HL-60 (cell line): Measurements from ENCODE around the gene C2orf92.

Source experiments
- DNase-seq, 2 experiments: peaks; one replicate each; pipeline ENCODE4 v3.0.0-alpha.2; 2010 to 2020; ENCODE audit warnings: low read depth in 1 of 2, low spot score in 1 of 2
- H3K27ac ChIP-seq: fragments of 250-450 bp; sonication (Bioruptor Pico); replicated peaks from 2 replicates; pipeline ENCODE4 v1.5.1; 2020; ENCODE audit warnings: mild to moderate bottlenecking, moderate library complexity
- H3K27me3 ChIP-seq: fragments of 250-450 bp; sonication (Bioruptor Pico); 2 replicates; pipeline ENCODE4 v1.5.1; 2021; ENCODE audit warnings: mild to moderate bottlenecking, moderate library complexity; ENCODE audit not compliant: insufficient read depth, poor library complexity, severe bottlenecking
- H3K4me3 ChIP-seq: replicated peaks from 2 replicates; pipeline ENCODE4 v1.5.1; 2011; ENCODE audit warnings: mild to moderate bottlenecking, control low read depth, low read length; ENCODE audit not compliant: insufficient read depth
- CTCF ChIP-seq: IDR thresholded peaks from one replicate; pipeline ENCODE4 v1.5.1; 2011; ENCODE audit warnings: low read length, control low read depth, inconsistent platforms; ENCODE audit not compliant: insufficient read depth
- GABPA ChIP-seq: IDR thresholded peaks from 2 replicates; pipeline ENCODE4 v1.6.1; 2012; ENCODE audit warnings: low read depth
- POLR2AphosphoS5 ChIP-seq: IDR thresholded peaks from 2 replicates; pipeline ENCODE4 v1.6.1; 2012; ENCODE audit warnings: low read depth
- REST ChIP-seq: IDR thresholded peaks from 2 replicates; pipeline ENCODE4 v1.6.1; 2012; ENCODE audit warnings: low read depth; ENCODE audit not compliant: insufficient replicate concordance
- SPI1 ChIP-seq: IDR thresholded peaks from 2 replicates; pipeline ENCODE4 v1.6.1; 2012; ENCODE audit warnings: low read depth, mild to moderate bottlenecking, borderline replicate concordance

Gene C2orf92

GRCh38 chr2:97658691-97659157 is 10.8 kb upstream of the C2orf92 start:
- TF ChIP-seq CTCF: no peak
- no peak for TF ChIP-seq REST
- TF ChIP-seq GABPA: no peak
- H3K4me3 ChIP-seq: no peak overlapping the region
- no peak overlapping the region for H3K27ac ChIP-seq
- no peak for DNase-seq
- H3K27me3 ChIP-seq: no peaks in the 10 kb centered on the region

- TF ChIP-seq GABPA (no peak), REST (no peak), SPI1 (no peak), CTCF (no peak), POLR2AphosphoS5 (no peak; the same call in 1 of the 2 replicates)
- Histone ChIP-seq H3K27ac (no peak overlapping the region), H3K27me3 (no peaks in the 10 kb centered on the region), H3K4me3 (no peak overlapping the region)
- DNase-seq: no peak
Measured at GRCh38 chr2:97659256-97660043, 10.1 kb upstream of the C2orf92 start.

- no peak overlapping the region for H3K4me3 ChIP-seq
- H3K27ac ChIP-seq: no peak overlapping the region
- H3K27me3 ChIP-seq: no peaks in the 10 kb centered on the region
- TF ChIP-seq CTCF: no peak
- peak; percentile 95 for TF ChIP-seq SPI1
- TF ChIP-seq REST: no peak
- DNase-seq: peak in 1 of 2 experiments; percentile 70
Measured at GRCh38 chr2:97660044-97660774, 9.3 kb upstream of the C2orf92 start.
